ENCODE measurements around the gene FOXP4.

DNA sequence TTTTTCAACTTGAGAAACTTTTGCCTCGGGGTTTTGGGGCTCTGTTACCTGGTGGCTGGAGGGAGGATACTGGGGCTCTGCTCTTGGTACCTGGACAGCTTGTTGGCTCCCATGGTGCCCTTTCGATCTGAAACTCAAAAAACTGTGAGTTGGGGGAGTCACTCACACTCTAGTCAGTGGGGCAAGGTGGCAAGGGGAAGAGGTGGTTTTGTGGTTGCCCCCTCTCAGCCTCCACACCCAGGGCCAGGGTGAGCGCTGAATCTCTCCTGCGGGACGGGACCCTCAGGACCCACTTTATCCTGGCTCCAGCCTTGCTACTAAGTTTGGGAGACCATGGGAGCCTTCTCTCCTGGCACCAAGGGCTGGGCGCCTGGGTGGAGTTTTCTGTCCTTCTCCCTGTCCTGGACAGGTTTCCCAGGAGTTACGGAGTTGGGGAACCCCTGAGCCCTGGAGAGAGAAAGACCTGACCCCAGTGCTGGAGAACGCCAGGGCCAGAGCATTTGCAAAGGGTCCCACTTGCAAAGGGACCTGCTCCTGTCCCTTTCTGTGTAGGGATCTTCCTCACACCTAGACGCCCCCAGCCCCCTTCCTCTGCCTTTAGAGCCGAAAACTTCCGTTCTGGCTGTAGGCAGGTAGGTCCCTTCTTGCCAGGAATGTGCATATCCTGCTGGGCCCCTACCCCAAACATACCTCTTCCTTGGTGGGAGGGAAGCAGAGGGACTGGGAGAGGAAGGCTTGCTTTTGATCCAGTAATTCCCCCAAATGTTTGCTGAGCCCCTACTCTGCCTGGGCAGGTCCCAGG lies 2.9 kb downstream of the FOXP4 start:
- TF ChIP-seq, protein P1, sequence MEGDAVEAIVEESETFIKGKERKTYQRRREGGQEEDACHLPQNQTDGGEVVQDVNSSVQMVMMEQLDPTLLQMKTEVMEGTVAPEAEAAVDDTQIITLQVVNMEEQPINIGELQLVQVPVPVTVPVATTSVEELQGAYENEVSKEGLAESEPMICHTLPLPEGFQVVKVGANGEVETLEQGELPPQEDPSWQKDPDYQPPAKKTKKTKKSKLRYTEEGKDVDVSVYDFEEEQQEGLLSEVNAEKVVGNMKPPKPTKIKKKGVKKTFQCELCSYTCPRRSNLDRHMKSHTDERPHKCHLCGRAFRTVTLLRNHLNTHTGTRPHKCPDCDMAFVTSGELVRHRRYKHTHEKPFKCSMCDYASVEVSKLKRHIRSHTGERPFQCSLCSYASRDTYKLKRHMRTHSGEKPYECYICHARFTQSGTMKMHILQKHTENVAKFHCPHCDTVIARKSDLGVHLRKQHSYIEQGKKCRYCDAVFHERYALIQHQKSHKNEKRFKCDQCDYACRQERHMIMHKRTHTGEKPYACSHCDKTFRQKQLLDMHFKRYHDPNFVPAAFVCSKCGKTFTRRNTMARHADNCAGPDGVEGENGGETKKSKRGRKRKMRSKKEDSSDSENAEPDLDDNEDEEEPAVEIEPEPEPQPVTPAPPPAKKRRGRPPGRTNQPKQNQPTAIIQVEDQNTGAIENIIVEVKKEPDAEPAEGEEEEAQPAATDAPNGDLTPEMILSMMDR (conservative IDR thresholded peaks at IDR 0.05; ENCODE audit: low read length) = no peak
- no peak for TF ChIP-seq EZH2phosphoT487 (IDR thresholded peaks at IDR 0.05; ENCODE audit: borderline replicate concordance, low read depth, low read length)

All from OCI-LY7 (cell line).